ENCODE measurements around the gene SIN3A.
A peak's percentile ranks its signal among the peaks of the same experiment; 100 is the strongest.
"Not testable (repeated sequence)": the region's sequence is repeated elsewhere in the genome, so short reads cannot be mapped to it uniquely, and the experiment has no call there.

The SIN3A gene

DNA sequence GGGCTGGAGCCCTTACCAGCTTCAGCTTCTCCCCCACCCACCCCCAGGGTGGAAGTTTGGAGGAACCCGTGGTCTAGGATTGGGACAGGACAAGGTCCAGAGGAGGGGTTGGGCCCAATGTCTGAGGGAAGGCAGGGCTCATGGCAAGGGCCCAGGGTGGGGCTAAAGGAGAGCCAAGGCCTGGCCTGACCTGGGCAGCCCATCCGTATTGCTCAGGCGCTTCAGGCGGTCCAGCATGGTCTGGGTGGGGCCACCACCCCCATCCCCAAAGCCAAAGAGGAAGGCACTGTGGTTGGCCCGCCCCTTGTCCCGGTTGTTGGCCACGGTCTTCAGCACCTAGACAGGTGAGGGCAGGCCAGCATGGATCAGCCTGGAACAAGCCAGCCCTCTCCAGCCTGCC is 90.6 kb downstream of the SIN3A start:
- H3K27ac ChIP-seq = no peak overlapping the region
- H3K4me3 ChIP-seq = no peak overlapping the region

DNA sequence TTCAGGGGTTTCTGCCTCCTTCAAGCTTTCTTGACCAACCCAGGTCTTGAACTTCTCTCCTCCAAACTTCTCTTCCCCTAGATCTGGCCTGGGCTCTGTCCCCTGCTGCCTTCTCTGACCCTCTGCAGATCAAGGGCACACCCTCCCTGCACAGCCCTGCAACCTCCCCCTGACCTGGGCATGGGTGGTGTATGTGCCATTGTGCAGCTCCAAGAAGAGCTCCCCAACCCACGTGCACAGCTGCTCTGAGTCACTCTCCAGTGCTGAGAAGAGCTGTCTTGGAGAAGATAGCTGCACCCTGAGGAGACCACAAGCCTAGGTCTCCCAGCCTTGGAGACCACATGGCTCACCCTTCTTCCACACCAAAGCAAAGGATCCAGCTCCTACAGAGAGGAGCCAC is 91.1 kb downstream of the SIN3A start:
- Histone ChIP-seq H3K27ac (no peak overlapping the region), H3K4me3 (no peak overlapping the region)

DNA sequence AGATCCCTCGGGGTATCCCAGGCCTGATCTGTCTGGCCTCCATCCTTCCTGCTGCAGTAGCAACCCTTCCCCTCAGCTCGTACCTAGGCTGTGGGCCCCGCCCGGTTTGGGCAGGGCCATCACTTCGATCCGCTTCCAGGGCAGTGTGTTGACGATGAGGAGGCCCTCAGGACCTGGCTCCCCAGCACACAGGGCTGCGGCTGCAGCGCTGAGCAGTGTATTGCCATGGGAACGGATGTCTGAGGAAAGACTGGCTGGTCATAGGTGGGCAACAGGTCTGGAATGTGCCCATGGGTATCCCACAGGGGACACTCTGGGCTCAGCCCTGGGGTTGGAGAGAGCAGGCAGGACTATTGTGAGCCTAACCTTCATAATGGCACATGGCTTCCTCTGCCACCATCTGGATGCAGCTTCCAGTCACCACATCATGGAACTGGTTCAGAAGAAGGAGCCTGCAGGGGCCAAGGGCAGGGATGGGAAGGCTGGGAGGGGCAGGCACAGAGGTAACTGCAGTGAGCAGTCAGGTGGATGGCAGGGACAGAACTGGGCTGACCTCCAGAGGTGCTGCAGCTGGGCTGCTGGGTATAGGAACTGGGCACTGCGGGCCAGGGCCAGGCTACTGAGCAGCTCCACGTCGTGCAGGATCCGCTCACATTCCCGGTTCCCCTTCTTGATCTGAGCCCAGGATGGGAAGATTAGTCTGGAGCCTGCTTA is 91.8 kb downstream of the SIN3A start:
- Histone ChIP-seq H3K27ac (no peak overlapping the region), H3K4me3 (no peak overlapping the region)

DNA sequence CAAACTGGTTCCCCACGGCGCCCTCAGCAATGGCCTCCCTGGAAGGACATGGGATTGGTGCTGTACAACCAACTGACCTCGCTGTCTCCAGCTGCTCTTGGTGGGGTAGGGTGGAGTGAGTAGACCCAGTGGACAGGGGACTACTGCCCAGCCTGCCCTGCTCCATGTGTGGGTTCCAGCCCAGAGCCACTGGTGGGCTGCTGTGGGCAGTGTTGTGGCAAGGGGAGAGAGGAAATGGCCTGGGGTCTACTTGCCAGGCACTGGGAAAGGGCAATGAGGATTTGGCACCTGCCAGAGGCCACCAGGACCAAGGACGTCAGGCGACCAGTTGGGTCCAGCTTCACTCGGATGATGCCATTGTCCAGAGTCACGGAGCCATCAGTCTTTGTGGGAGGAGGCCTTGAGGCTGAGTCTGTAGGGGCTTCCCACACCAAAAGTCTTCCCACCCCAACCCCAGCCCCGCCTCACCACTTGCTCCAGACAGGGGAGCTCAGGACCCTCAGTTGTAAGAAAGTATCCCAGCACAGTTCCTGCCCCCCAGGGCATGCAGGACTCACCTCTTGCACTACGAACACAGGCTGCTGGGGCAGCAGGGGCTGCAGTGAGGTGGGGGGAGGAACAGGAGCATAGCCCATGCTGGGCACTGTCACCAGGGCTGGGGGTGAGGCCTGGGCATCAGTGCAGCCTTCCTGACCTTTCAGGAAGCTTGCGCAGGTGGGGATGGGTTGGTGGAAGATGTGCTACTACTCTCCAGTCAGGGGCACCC is 92.5 kb downstream of the SIN3A start:
- H3K27ac ChIP-seq = no peak overlapping the region
- no peak overlapping the region for H3K4me3 ChIP-seq

DNA sequence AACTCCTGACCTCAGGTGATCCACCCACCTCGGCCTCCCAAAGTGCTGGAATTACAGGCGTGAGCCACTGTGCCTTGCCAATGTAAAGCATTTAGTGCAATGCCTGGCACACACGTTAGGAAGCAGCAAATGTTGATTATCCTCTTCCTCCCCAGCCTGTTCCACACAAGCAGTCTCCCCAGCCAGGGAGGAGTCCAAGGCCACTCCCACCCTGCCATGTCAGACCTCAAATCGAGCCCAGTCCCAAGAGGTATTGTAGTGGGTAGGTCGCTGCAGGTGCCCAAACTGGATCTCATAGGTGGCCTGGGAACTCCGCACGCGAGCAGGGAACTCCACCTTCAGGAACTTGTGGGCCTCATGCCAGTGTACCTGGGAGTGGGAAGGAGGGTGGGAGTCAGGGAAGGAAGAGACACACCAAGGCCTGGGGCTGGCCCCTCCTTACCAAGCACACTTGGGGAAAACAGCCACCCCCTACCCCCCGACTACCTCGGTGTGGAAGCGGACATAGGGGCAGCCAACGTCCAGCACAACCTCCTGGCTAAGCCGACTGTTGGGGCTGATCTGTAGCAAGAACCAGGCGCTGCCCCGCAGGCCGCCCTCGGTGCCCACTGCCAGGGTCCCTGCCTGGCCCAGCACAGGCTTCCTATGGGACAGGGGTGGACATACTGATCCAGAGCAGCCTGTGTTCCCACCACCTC is 93.4 kb downstream of the SIN3A start:
- no peak overlapping the region for H3K27ac ChIP-seq
- H3K4me3 ChIP-seq = no peak overlapping the region

DNA sequence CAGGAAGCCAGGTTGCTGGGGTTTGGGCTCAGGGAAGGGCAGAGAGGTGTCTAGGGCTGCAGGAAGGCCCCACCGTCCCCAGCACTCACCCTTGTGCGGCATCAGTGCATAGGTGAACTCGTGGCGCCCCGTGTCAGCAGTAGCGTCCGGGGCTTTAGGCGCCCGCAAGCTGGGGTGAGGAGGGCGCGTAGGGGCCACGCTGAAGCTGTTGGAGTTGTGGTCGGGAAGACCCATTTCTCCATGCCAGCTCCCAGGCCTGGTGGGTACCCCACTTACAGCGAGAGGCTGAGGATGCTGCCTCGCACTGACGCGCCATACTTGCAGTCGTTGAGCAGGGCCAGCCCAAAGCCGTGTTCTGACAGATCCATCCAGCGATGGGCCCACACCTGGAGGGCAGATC is 95.0 kb downstream of the SIN3A start:
- no peak overlapping the region for H3K27ac ChIP-seq
- no peak overlapping the region for H3K4me3 ChIP-seq

DNA sequence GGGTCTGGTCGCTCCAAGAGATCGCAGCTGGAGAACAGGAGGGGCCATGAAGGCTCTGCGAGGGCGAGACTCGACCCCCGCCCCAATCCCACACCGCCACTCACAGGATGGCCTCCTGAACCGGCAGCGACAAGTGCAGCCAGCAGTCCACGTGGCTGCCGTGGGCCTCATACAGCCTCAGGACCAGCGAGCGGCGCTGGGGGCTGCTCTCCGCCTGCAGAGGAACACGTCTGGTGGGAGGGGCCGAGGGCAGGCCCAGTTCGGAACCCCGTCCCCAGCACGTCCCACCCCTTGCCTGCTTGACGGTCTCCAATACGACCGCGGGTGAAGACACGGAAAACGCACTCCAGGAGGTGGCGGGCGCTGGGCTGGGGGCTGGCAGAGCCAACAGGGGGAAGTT is 95.5 kb downstream of the SIN3A start:
- no peak overlapping the region for H3K4me3 ChIP-seq
- no peak overlapping the region for H3K27ac ChIP-seq

DNA sequence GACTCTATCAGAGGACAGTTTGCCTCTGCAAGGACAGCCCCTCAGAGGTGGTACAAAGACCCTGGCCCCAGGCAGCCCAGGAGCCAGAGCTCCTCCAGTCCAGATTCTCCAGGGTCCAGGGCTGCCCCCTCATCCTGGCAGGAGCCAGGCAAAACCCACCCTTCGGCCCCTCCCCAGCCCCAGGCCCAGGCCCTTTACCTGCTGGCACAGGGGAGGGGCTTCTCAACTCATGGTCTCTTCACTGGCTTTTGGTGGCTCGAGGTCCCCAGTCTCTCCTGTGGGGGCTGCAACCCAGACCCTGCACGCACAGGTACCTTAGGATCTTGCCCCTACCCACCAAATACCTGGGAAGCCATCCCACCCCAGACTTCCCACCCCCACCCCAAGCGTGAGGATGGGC is 96.1 kb downstream of the SIN3A start:
- H3K27ac ChIP-seq = no peak overlapping the region
- no peak overlapping the region for H3K4me3 ChIP-seq

DNA sequence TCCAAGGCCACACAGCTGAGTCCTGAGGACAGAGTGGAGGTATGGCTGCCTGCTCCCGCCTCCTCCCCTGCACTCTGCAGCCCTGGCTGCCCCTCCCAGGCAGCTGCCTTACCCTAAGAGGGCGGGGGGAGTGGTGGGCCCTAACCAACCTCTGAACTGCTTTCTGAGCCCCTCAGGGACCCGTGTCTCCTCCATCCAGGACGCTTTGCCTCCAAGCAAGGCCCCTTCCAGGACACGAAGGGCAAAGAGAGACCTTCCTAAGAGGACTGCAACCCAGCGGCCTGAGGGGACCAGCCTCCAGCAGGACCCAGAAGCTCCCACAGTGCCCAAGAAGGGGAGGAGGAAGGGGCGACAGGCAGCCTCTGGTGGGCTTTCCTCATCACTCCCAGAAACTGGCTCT is 97.0 kb downstream of the SIN3A start:
- Histone ChIP-seq H3K4me3 (no peak overlapping the region), H3K27ac (no peak overlapping the region)

DNA sequence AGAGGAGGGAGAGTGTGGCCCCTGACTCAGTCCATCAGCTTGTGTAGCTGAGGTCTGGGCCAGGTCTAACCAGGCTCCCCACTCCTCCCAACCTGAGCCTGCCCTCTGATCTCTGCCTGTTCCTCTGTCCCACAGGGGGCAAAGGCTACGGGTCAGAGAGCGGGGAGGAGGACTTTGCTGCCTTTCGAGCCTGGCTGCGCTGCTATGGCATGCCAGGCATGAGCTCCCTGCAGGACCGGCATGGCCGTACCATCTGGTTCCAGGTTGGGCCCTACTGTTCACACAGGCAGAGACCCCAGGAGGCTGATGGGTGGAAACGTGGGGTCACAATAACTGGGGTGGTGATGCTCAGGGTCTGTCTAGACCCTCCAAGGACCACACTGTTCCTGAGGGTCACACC is 97.9 kb downstream of the SIN3A start:
- Histone ChIP-seq H3K4me3 (no peak overlapping the region), H3K27ac (no peak overlapping the region)

DNA sequence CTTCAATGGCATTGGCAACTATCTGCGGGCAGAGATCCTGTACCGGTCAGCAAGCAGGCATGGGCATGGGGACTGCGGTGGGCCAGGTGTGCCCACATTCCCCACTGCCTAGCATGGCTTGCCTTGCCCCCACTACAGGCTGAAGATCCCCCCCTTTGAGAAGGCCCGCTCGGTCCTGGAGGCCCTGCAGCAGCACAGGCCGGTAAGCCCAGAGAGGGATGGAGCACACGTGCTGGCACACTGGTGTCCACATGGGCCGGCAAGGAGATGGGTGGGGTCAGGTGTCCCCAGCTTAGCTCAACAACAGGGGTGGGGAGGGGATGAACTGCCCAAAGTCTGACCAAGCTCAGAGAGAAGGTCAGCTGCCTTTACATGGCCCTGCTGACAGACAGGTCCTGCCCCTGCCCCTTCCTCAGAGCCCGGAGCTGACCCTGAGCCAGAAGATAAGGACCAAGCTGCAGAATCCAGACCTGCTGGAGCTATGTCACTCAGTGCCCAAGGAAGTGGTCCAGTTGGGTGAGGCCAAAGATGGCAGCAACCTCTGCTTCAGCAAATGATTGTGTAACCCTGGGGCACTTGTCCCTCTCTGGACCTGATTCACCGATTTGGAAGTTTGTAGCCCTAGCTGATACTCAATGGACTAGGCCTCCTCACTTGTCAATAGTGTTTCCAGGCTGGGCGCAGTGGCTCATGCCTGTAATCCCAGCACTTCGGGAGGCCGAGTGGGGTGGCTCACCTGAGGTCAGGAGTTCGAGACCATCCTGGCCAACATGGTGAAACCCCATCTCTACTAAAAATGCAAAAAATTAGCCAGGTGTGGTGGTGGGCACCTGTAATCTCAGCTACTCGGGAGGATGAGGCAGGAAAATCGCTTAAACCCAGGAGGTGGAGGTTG is 99.1 kb downstream of the SIN3A start:
- Histone ChIP-seq H3K27ac (no peak overlapping the region), H3K4me3 (no peak overlapping the region)

DNA sequence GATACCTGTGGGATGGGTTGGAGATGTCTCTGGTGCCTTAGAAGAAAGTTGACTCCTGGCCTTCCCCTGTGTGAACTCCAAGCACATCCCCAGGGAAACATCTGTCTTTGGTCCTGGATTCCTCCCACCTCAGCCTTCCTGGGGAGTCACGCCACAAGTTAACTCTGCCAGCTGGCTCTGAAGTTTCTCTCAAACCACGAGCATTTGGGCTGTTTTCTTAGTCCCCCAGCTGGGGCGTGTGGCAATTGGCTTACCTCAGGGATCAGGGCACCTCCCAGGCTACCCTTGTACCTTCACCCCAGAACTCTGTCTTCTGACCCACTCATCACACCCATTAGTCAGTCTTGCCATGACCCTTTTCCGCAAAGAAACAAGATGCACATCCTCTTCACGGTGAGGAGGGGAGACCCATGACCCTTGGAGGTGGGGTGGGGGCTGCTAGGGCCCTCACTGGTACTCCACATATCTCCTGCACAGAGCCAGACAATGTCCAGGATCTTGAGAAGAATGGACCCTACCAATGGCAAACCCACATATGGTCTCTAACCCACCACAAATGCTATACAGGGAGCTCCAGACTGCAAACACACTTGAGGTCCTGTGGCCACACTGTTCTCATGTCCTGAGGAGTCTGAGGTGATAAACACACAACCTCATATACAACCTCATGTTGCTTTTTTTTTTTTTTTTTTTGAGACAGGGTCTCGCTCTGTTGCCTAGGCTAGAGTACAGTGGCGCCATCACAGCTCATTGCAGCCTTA is 100.7 kb downstream of the SIN3A start:
- Histone ChIP-seq H3K4me3 (no peak overlapping the region), H3K27ac (peak overlapping the region in 2 of 21 experiments; percentile 0 to 20)

DNA sequence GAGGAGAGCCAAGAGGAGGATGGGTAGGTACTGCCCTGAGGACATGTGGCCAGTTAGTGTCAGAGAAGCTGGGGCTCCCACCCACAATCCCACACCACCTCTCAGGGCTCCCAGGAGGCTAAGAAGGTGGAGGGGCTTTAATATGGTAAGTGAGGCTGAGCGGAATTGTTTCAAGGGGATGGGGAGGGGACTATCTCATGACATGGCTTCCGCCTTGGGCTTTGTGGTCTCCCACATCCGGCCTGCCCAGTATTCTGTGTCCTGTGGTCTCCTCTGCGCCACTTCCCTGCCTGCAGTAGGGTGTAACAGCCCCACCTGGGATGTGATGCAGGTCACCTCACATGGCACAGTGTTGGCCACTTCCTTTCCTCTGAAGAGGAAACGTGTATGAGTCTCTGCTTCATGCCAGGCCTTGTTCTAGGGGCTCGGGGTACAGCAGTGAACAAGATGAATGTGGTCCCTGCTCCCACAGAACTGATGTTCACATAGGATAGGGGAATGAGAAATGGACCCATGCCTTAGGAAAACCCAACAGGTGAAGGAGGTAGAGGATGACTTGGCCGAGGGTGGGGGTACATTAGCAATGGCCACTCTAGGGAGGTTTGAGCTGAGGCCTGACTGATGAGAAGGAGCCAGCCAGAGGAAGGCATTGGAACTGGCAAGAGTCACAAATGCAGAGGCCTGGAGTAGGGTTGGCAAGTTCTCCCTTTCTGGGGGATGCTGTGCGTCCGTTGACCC is 101.5 kb downstream of the SIN3A start:
- no peak overlapping the region for H3K4me3 ChIP-seq
- H3K27ac ChIP-seq = peak overlapping the region in 4 of 21 experiments; percentile 0 to 25 (median 12)

DNA sequence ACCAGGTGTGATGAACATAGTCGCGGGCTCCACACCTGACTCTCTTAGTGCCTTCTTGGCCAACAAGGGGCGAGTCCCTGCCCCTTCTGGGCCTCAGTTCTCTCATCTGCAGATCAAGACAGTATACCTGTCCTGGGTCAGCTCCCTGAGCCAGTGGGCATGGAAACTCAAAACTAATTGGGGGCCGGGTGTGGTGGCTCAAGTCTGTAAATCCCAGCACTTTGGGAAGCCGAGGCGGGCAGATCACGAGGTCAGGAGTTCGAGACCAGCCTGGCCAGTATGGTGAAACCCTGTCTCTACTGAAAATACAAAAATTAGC is 102.2 kb downstream of the SIN3A start:
- not testable (repeated sequence) for H3K4me3 ChIP-seq

DNA sequence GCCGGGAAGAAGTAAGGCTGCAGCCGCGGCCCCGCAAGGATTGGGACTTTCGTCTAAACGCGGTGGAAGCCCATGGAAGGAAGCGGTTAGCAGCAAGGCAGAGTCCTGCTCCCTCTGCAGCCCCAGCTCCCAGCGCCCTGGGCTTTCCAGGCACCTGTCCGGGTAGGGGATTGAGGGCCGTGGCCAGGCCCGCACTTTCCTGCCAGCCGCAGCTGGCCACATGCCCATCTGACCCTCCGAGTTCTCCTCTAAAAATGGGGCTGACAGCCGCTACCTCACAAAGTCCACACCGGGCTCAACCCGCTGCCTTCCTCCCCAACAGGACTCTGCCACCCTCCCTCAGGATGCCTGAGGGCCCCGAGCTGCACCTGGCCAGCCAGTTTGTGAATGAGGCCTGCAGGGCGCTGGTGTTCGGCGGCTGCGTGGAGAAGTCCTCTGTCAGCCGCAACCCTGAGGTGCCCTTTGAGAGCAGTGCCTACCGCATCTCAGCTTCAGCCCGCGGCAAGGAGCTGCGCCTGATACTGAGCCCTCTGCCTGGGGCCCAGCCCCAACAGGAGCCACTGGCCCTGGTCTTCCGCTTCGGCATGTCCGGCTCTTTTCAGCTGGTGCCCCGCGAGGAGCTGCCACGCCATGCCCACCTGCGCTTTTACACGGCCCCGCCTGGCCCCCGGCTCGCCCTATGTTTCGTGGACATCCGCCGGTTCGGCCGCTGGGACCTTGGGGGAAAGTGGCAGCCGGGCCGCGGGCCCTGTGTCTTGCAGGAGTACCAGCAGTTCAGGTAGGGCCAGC is 102.7 kb downstream of the SIN3A start:
- peak overlapping the region; percentile 53 to 86 (median 73) for H3K4me3 ChIP-seq
- peak overlapping the region in 13 of 21 experiments; percentile 15 to 81 (median 71) for H3K27ac ChIP-seq

More for the DNA sequence above, 102.2 kb downstream of the SIN3A start:
- peak overlapping the region in 3 of 21 experiments; percentile 4 to 25 (median 20) for H3K27ac ChIP-seq

DNA sequence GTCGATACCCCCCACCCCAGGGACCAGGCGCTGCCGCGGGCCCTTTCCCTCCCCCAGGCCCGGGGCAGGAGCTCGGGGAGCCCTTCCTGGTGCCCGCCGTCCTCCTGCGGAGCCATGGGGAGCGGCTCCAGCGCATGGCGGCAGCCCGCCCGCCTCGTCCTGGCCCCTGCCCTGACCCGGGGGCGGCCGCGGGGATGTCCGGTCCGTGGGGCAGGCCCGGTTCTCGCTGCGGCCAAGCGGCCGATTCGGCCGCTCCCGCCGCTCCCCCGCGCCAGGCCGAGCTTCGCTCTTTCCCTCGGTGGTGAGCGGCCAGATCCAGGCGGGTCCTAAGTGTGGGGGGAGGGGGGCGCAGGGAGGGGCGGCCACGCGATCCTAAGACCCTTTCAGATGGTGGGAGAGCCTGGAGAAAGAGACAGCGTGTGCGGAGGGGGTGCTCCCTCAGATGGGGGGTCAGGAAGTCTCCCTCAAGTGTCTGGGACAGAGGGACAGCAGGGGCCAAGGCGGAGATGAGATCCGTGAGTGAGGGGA is 103.4 kb downstream of the SIN3A start:
- Histone ChIP-seq H3K27ac (peak overlapping the region in 17 of 21 experiments; percentile 15 to 81 (median 60)), H3K4me3 (peak overlapping the region; percentile 53 to 86 (median 73))

All from skin epidermis (tissue), 12 donors.